GM19328 (cell line): ENCODE results near the gene SYCE1L.
"Not testable (repeated sequence)": the region's sequence is repeated elsewhere in the genome, so short reads cannot be mapped to it uniquely, and the experiment has no call there.

Source experiments
- ATAC-seq: cut with Tn5 transposase; IDR thresholded peaks from one replicate; pipeline ENCODE4 v1.9.1; 2021; ENCODE audit warnings: mild to moderate bottlenecking, moderate library complexity; ENCODE audit not compliant: unreplicated experiment

SYCE1L gene

GRCh38 chr16:77199211-77199610, at the start of gene SYCE1L:
TSS of gene SYCE1L (plus strand) at chr16:77199408. CDS start at chr16:77199452, 44 bp downstream.
- ATAC-seq: no peak

- ATAC-seq: no peak
These were observed 41.7 kb upstream of the SYCE1L start for GRCh38 chr16:77157346-77158058.

GRCh38 chr16:77158293-77158692, 40.9 kb upstream of the SYCE1L start:
- no peak for ATAC-seq

GRCh38 chr16:77165006-77165405, 34.2 kb upstream of the SYCE1L start:
- no peak for ATAC-seq

GRCh38 chr16:77165536-77166236, 33.5 kb upstream of the SYCE1L start:
- ATAC-seq: not testable (repeated sequence)

- ATAC-seq: no peak
These were observed 32.5 kb upstream of the SYCE1L start for GRCh38 chr16:77166726-77167125.

- ATAC-seq: no peak
These were observed 30.3 kb upstream of the SYCE1L start for GRCh38 chr16:77168901-77169300.

- peak; percentile 79 for ATAC-seq
These were observed 29.5 kb upstream of the SYCE1L start for GRCh38 chr16:77169650-77170236.

GRCh38 chr16:77170805-77171204, 28.4 kb upstream of the SYCE1L start:
- ATAC-seq: no peak

GRCh38 chr16:77171745-77172635, 27.2 kb upstream of the SYCE1L start:
- no peak for ATAC-seq

GRCh38 chr16:77172951-77173350, 26.3 kb upstream of the SYCE1L start:
- no peak for ATAC-seq

GRCh38 chr16:77183137-77183536, 16.1 kb upstream of the SYCE1L start:
- ATAC-seq: no peak

GRCh38 chr16:77186298-77186697, 12.9 kb upstream of the SYCE1L start:
- not testable (repeated sequence) for ATAC-seq

GRCh38 chr16:77190190-77190477, 9.1 kb upstream of the SYCE1L start:
- ATAC-seq: peak; percentile 1

- peak; percentile 95 for ATAC-seq
These were observed 8.5 kb upstream of the SYCE1L start, which contains the start of gene MON1B for GRCh38 chr16:77190478-77191258. TSS of gene MON1B (plus strand) at chr16:77191190. CDS start at chr16:77191486, 296 bp downstream.

- no peak for ATAC-seq
These were observed 7.8 kb upstream of the SYCE1L start for GRCh38 chr16:77191259-77191969.

GRCh38 chr16:77193377-77193776, 5.8 kb upstream of the SYCE1L start:
- no peak for ATAC-seq

GRCh38 chr16:77194295-77195231, 4.6 kb upstream of the SYCE1L start:
- no peak for ATAC-seq

GRCh38 chr16:77195411-77195810, 3.8 kb upstream of the SYCE1L start:
- no peak for ATAC-seq
